ENCODE data around the gene FARP1.

FARP1 gene

GRCh38 chr13:98420554-98421175 is 277.8 kb downstream of the FARP1 start:
- TF ChIP-seq EZH2phosphoT487 (IDR thresholded peaks at IDR 0.05; ENCODE audit: borderline replicate concordance, low read length) (no peak), CTCF (IDR thresholded peaks at IDR 0.05; ENCODE audit: low read depth, low read length, poor library complexity, severe bottlenecking) (no peak)
- Histone ChIP-seq H3K9me2 (replicated peaks; ENCODE audit: control insufficient read depth, low read length) (no peaks in the 10 kb centered on the region), H3K36me3 (ENCODE audit: control insufficient read depth, low read length) (no peaks in the 10 kb centered on the region), H3K27me3 (ENCODE audit: control insufficient read depth, low read length) (no peaks in the 10 kb centered on the region), H3F3A (ENCODE audit: control insufficient read depth, insufficient read depth) (no peaks in the 10 kb centered on the region), H4K20me1 (ENCODE audit: control insufficient read depth, insufficient read depth, low read depth, low read length) (no peaks in the 10 kb centered on the region), H3K4me3 (ENCODE audit: low read length) (no peak overlapping the region), H3K79me2 (ENCODE audit: control insufficient read depth, low read length) (no peaks in the 10 kb centered on the region), H3K4me2 (ENCODE audit: low read length) (no peak overlapping the region), H3K4me1 (ENCODE audit: control insufficient read depth, low read length) (no peaks in the 10 kb centered on the region), H3K27ac (ENCODE audit: low read depth, low read length) (no peak overlapping the region), H3K9me3 (ENCODE audit: control insufficient read depth, insufficient read depth, low read length) (no peaks in the 10 kb centered on the region)

- H3K4me1 ChIP-seq (ENCODE audit: control insufficient read depth, low read length), result no peaks in the 10 kb centered on the region
- H3K9me2 ChIP-seq (replicated peaks; ENCODE audit: control insufficient read depth, low read length), result no peaks in the 10 kb centered on the region
- no peak overlapping the region for H3K4me2 ChIP-seq (ENCODE audit: low read length)
- no peaks in the 10 kb centered on the region for H3F3A ChIP-seq (ENCODE audit: control insufficient read depth, insufficient read depth)
- no peaks in the 10 kb centered on the region for H3K79me2 ChIP-seq (ENCODE audit: control insufficient read depth, low read length)
- H4K20me1 ChIP-seq (ENCODE audit: control insufficient read depth, insufficient read depth, low read depth, low read length), result no peaks in the 10 kb centered on the region
- no peaks in the 10 kb centered on the region for H3K36me3 ChIP-seq (ENCODE audit: control insufficient read depth, low read length)
- no peaks in the 10 kb centered on the region for H3K9me3 ChIP-seq (ENCODE audit: control insufficient read depth, insufficient read depth, low read length)
- 0 out of 2 replicates have a peak, but pooled peaks cover 2% of the 10 kb centered on the region for H3K27me3 ChIP-seq (ENCODE audit: control insufficient read depth, low read length)
- no peak for TF ChIP-seq CTCF (IDR thresholded peaks at IDR 0.05; ENCODE audit: low read depth, low read length, poor library complexity, severe bottlenecking)
- TF ChIP-seq EZH2phosphoT487 (IDR thresholded peaks at IDR 0.05; ENCODE audit: borderline replicate concordance, low read length), result no peak
- no peak overlapping the region for H3K27ac ChIP-seq (ENCODE audit: low read depth, low read length)
- H3K4me3 ChIP-seq (ENCODE audit: low read length), result no peak overlapping the region
These were observed 279.2 kb downstream of the FARP1 start for GRCh38 chr13:98422046-98422445.

DNA sequence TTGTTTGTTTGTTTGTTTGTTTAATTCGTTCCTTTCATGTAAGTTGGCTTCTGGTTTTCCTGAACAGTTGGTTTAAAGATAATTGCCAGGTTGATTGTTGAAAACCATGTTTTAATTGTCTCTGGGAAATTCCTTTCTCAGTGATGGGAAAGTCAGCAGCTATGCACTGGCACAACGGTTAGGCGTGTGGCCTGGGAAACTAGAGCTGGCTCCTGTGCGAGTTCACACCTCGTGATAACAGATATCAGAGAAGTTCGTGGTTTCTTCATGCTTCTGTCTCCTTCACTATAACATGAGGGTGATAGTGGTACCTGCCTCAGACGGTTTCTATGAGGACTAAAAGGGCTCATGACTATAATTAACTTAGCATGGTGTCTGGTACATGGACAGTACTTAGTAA is 280.5 kb downstream of the FARP1 start:
- no peaks in the 10 kb centered on the region for H4K20me1 ChIP-seq (ENCODE audit: control insufficient read depth, insufficient read depth, low read depth, low read length)
- no peaks in the 10 kb centered on the region for H3F3A ChIP-seq (ENCODE audit: control insufficient read depth, insufficient read depth)
- no peaks in the 10 kb centered on the region for H3K9me3 ChIP-seq (ENCODE audit: control insufficient read depth, insufficient read depth, low read length)
- no peak overlapping the region for H3K4me2 ChIP-seq (ENCODE audit: low read length)
- no peaks in the 10 kb centered on the region for H3K9me2 ChIP-seq (replicated peaks; ENCODE audit: control insufficient read depth, low read length)
- TF ChIP-seq EZH2phosphoT487 (IDR thresholded peaks at IDR 0.05; ENCODE audit: borderline replicate concordance, low read length) (no peak), CTCF (IDR thresholded peaks at IDR 0.05; ENCODE audit: low read depth, low read length, poor library complexity, severe bottlenecking) (no peak)
- H3K4me1 ChIP-seq (ENCODE audit: control insufficient read depth, low read length), result no peaks in the 10 kb centered on the region
- H3K4me3 ChIP-seq (ENCODE audit: low read length), result no peak overlapping the region
- H3K27me3 ChIP-seq (ENCODE audit: control insufficient read depth, low read length), result 0 out of 2 replicates have a peak, but pooled peaks cover 2% of the 10 kb centered on the region
- no peaks in the 10 kb centered on the region for H3K79me2 ChIP-seq (ENCODE audit: control insufficient read depth, low read length)
- no peaks in the 10 kb centered on the region for H3K36me3 ChIP-seq (ENCODE audit: control insufficient read depth, low read length)
- H3K27ac ChIP-seq (ENCODE audit: low read depth, low read length), result no peak overlapping the region

Measured in DOHH2 (cell line).